Measurements from ENCODE around the gene VDAC2. TPM values are rescaled to one million over a fixed set of nuclear protein-coding genes. Genes with fewer than 3 reads are reported as not detected.
A peak's percentile ranks its signal among the peaks of the same experiment; 100 is the strongest.

The VDAC2 gene
- total and polyA plus RNA-seq, 2 experiments from 2014 or later: 242 to 311 TPM

DNA sequence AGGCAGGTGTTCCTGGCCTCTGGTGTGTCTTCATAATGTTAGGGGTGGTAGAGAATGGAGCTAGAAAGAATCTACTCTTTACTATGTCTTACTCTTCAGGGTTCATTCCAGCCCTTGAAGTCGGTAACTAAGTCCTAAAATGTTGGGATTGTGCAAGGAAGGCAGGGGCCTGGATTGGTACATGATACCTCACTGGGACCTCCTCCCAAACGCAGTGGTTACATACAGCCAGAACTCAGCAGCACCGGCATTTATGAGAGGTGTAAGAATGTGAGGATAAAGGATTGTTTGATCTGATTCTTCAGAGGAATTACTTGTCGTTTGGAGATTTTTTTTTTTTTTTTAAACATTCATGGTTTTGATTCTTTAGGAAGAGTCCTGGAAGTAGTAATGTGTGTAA, 18.2 kb downstream of the VDAC2 start:
- no peak overlapping the region for H3K4me3 ChIP-seq
- Mint-ChIP-seq H3K27ac (peak overlapping the region; percentile 67), H3K4me3 (no peak overlapping the region), H3K9me3 (no peaks in the 10 kb centered on the region), H3K4me1 (peaks cover 61% of the 10 kb centered on the region), H3K36me3 (ENCODE audit: low read depth) (peaks cover 89% of the 10 kb centered on the region), H3K27me3 (ENCODE audit: insufficient read depth, low read depth, poor library complexity) (peaks cover 25% of the 10 kb centered on the region)
- DNase-seq (ENCODE audit: low spot score): no peak
- no peak overlapping the region for H3K4me2 ChIP-seq
- H3K36me3 ChIP-seq (ENCODE audit: insufficient read depth): peaks cover 25% of the 10 kb centered on the region
- peaks cover 41% of the 10 kb centered on the region for H3F3A ChIP-seq (replicated peaks; ENCODE audit: low read depth)
- peaks cover 40% of the 10 kb centered on the region for H3K4me1 ChIP-seq (ENCODE audit: insufficient read depth)
- H3K27ac ChIP-seq (ENCODE audit: low read depth): peak overlapping the region; percentile 78
- peaks cover 71% of the 10 kb centered on the region for H3K79me2 ChIP-seq (replicated peaks; ENCODE audit: insufficient read depth)
- no peak for ATAC-seq
- H3K9me2 ChIP-seq (ENCODE audit: insufficient read depth): no peaks in the 10 kb centered on the region
- H2AFZ ChIP-seq: no peak overlapping the region
- H4K20me1 ChIP-seq (replicated peaks; ENCODE audit: insufficient read depth): peaks cover 19% of the 10 kb centered on the region
- H3K27me3 ChIP-seq (ENCODE audit: insufficient read depth): no peaks in the 10 kb centered on the region
- no peak for TF ChIP-seq CREB1 (CRISPR knock-in tag; IDR thresholded peaks at IDR 0.05; ENCODE audit: low read depth)
- TF ChIP-seq EZH2 (IDR thresholded peaks at IDR 0.05; ENCODE audit: low read depth, unreplicated experiment): no peak

DNA sequence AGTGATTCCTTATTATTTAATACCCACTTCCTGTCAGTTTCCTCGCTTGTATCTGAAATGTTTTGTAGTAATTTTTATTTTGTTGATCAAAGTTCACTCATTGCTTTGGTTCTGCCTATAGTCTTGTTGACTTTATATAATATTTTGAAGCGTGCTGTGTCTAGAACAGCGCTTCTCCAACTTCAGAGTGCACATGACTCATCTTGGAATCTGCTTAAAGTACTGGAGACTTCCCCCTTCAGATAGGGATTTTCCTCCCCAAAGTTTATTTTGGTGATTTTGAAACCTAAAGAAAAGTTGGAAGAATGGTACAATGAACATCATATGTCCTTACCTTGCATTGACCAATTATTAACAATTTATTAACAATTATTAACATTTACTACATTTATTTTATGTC, 19.4 kb downstream of the VDAC2 start:
- H3K79me2 ChIP-seq (replicated peaks; ENCODE audit: insufficient read depth): peaks cover 60% of the 10 kb centered on the region
- no peaks in the 10 kb centered on the region for H3K9me2 ChIP-seq (ENCODE audit: insufficient read depth)
- no peaks in the 10 kb centered on the region for H3K27me3 ChIP-seq (ENCODE audit: insufficient read depth)
- H2AFZ ChIP-seq: no peak overlapping the region
- ATAC-seq (no peak), DNase-seq (ENCODE audit: low spot score) (no peak)
- no peak overlapping the region for H3K4me3 Mint-ChIP-seq
- peaks cover 25% of the 10 kb centered on the region for H3K36me3 ChIP-seq (ENCODE audit: insufficient read depth)
- H3F3A ChIP-seq (replicated peaks; ENCODE audit: low read depth): peaks cover 35% of the 10 kb centered on the region
- H3K4me3 ChIP-seq: no peak overlapping the region
- H3K4me1 Mint-ChIP-seq: peaks cover 49% of the 10 kb centered on the region
- H3K9me3 Mint-ChIP-seq: no peaks in the 10 kb centered on the region
- peak overlapping the region; percentile 78; the same call in 1 of the 2 replicates for H3K27ac ChIP-seq (ENCODE audit: low read depth)
- peaks cover 77% of the 10 kb centered on the region for H3K36me3 Mint-ChIP-seq (ENCODE audit: low read depth)
- peaks cover 19% of the 10 kb centered on the region for H4K20me1 ChIP-seq (replicated peaks; ENCODE audit: insufficient read depth)
- peaks cover 25% of the 10 kb centered on the region for H3K27me3 Mint-ChIP-seq (ENCODE audit: insufficient read depth, low read depth, poor library complexity)
- H3K4me2 ChIP-seq: no peak overlapping the region
- peaks cover 29% of the 10 kb centered on the region for H3K4me1 ChIP-seq (ENCODE audit: insufficient read depth)
- H3K27ac Mint-ChIP-seq: no peak overlapping the region
- TF ChIP-seq, protein P1, sequence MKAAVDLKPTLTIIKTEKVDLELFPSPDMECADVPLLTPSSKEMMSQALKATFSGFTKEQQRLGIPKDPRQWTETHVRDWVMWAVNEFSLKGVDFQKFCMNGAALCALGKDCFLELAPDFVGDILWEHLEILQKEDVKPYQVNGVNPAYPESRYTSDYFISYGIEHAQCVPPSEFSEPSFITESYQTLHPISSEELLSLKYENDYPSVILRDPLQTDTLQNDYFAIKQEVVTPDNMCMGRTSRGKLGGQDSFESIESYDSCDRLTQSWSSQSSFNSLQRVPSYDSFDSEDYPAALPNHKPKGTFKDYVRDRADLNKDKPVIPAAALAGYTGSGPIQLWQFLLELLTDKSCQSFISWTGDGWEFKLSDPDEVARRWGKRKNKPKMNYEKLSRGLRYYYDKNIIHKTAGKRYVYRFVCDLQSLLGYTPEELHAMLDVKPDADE (IDR thresholded peaks at IDR 0.05): no peak
- no peak for TF ChIP-seq ZNF114 (CRISPR knock-in tag; IDR thresholded peaks at IDR 0.05)
- TF ChIP-seq EZH2 (IDR thresholded peaks at IDR 0.05; ENCODE audit: low read depth, unreplicated experiment): no peak
- TF ChIP-seq POLR2AphosphoS5 (IDR thresholded peaks at IDR 0.05; ENCODE audit: low read depth): no peak
- TF ChIP-seq, protein P2, sequence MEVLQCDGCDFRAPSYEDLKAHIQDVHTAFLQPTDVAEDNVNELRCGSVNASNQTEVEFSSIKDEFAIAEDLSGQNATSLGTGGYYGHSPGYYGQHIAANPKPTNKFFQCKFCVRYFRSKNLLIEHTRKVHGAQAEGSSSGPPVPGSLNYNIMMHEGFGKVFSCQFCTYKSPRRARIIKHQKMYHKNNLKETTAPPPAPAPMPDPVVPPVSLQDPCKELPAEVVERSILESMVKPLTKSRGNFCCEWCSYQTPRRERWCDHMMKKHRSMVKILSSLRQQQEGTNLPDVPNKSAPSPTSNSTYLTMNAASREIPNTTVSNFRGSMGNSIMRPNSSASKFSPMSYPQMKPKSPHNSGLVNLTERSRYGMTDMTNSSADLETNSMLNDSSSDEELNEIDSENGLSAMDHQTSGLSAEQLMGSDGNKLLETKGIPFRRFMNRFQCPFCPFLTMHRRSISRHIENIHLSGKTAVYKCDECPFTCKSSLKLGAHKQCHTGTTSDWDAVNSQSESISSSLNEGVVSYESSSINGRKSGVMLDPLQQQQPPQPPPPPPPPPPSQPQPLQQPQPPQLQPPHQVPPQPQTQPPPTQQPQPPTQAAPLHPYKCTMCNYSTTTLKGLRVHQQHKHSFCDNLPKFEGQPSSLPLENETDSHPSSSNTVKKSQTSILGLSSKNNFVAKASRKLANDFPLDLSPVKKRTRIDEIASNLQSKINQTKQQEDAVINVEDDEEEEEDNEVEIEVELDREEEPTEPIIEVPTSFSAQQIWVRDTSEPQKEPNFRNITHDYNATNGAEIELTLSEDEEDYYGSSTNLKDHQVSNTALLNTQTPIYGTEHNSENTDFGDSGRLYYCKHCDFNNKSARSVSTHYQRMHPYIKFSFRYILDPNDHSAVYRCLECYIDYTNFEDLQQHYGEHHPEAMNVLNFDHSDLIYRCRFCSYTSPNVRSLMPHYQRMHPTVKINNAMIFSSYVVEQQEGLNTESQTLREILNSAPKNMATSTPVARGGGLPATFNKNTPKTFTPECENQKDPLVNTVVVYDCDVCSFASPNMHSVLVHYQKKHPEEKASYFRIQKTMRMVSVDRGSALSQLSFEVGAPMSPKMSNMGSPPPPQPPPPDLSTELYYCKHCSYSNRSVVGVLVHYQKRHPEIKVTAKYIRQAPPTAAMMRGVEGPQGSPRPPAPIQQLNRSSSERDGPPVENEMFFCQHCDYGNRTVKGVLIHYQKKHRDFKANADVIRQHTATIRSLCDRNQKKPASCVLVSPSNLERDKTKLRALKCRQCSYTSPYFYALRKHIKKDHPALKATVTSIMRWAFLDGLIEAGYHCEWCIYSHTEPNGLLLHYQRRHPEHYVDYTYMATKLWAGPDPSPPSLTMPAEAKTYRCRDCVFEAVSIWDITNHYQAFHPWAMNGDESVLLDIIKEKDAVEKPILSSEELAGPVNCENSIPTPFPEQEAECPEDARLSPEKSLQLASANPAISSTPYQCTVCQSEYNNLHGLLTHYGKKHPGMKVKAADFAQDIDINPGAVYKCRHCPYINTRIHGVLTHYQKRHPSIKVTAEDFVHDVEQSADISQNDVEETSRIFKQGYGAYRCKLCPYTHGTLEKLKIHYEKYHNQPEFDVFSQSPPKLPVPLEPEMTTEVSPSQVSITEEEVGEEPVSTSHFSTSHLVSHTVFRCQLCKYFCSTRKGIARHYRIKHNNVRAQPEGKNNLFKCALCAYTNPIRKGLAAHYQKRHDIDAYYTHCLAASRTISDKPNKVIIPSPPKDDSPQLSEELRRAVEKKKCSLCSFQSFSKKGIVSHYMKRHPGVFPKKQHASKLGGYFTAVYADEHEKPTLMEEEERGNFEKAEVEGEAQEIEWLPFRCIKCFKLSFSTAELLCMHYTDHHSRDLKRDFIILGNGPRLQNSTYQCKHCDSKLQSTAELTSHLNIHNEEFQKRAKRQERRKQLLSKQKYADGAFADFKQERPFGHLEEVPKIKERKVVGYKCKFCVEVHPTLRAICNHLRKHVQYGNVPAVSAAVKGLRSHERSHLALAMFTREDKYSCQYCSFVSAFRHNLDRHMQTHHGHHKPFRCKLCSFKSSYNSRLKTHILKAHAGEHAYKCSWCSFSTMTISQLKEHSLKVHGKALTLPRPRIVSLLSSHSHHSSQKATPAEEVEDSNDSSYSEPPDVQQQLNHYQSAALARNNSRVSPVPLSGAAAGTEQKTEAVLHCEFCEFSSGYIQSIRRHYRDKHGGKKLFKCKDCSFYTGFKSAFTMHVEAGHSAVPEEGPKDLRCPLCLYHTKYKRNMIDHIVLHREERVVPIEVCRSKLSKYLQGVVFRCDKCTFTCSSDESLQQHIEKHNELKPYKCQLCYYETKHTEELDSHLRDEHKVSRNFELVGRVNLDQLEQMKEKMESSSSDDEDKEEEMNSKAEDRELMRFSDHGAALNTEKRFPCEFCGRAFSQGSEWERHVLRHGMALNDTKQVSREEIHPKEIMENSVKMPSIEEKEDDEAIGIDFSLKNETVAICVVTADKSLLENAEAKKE (CRISPR knock-in tag; IDR thresholded peaks at IDR 0.05): no peak
- no peak for TF ChIP-seq STAT1 (IDR thresholded peaks at IDR 0.05; ENCODE audit: unreplicated experiment)
- no peak for TF ChIP-seq JUNB (IDR thresholded peaks at IDR 0.05; ENCODE audit: unreplicated experiment)
- no peak for TF ChIP-seq CREB1 (CRISPR knock-in tag; IDR thresholded peaks at IDR 0.05; ENCODE audit: low read depth)
- TF ChIP-seq ZNF331 (CRISPR knock-in tag; IDR thresholded peaks at IDR 0.05; ENCODE audit: low read depth): no peak
- TF ChIP-seq, protein P3, sequence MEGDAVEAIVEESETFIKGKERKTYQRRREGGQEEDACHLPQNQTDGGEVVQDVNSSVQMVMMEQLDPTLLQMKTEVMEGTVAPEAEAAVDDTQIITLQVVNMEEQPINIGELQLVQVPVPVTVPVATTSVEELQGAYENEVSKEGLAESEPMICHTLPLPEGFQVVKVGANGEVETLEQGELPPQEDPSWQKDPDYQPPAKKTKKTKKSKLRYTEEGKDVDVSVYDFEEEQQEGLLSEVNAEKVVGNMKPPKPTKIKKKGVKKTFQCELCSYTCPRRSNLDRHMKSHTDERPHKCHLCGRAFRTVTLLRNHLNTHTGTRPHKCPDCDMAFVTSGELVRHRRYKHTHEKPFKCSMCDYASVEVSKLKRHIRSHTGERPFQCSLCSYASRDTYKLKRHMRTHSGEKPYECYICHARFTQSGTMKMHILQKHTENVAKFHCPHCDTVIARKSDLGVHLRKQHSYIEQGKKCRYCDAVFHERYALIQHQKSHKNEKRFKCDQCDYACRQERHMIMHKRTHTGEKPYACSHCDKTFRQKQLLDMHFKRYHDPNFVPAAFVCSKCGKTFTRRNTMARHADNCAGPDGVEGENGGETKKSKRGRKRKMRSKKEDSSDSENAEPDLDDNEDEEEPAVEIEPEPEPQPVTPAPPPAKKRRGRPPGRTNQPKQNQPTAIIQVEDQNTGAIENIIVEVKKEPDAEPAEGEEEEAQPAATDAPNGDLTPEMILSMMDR (conservative IDR thresholded peaks at IDR 0.05; ENCODE audit: low read depth in 2 of 2): no peak
- TF ChIP-seq NANOG (IDR thresholded peaks at IDR 0.05; ENCODE audit: borderline replicate concordance): no peak
- TF ChIP-seq EZH2phosphoT487 (IDR thresholded peaks at IDR 0.05; ENCODE audit: unreplicated experiment): no peak

All from GM23338 (cell line).